Measurements from ENCODE around the gene CD82.

The CD82 gene

GRCh38 chr11:44580701-44581100 is 15.2 kb downstream of the CD82 start:
- H3K4me3 ChIP-seq (ENCODE audit: control insufficient read depth, low read depth, low read length): no peak overlapping the region
- no peak for DNase-seq (ENCODE audit: low read depth)
- TF ChIP-seq CTCF (IDR thresholded peaks at IDR 0.05; ENCODE audit: control insufficient read depth, insufficient read depth, low read depth, low read length, missing control alignments): no peak

GRCh38 chr11:44581246-44581645 is 15.8 kb downstream of the CD82 start:
- TF ChIP-seq CTCF (IDR thresholded peaks at IDR 0.05; ENCODE audit: control insufficient read depth, insufficient read depth, low read depth, low read length, missing control alignments): no peak
- DNase-seq (ENCODE audit: low read depth): no peak

GRCh38 chr11:44582641-44583352 is 17.3 kb downstream of the CD82 start:
- DNase-seq (ENCODE audit: low read depth): no peak
- no peak overlapping the region for H3K4me3 ChIP-seq (ENCODE audit: control insufficient read depth, low read depth, low read length)
- TF ChIP-seq CTCF (IDR thresholded peaks at IDR 0.05; ENCODE audit: control insufficient read depth, insufficient read depth, low read depth, low read length, missing control alignments): no peak

More at GRCh38 chr11:44581246-44581645, 15.8 kb downstream of the CD82 start:
- H3K4me3 ChIP-seq (ENCODE audit: control insufficient read depth, low read depth, low read length): no peak overlapping the region

GRCh38 chr11:44583353-44583669 is 17.8 kb downstream of the CD82 start:
- TF ChIP-seq CTCF (IDR thresholded peaks at IDR 0.05; ENCODE audit: control insufficient read depth, insufficient read depth, low read depth, low read length, missing control alignments): no peak
- no peak overlapping the region for H3K4me3 ChIP-seq (ENCODE audit: control insufficient read depth, low read depth, low read length)
- DNase-seq (ENCODE audit: low read depth): no peak

- H3K4me3 ChIP-seq (ENCODE audit: control insufficient read depth, low read depth, low read length): no peak overlapping the region
- no peak for DNase-seq (ENCODE audit: low read depth)
- no peak for TF ChIP-seq CTCF (IDR thresholded peaks at IDR 0.05; ENCODE audit: control insufficient read depth, insufficient read depth, low read depth, low read length, missing control alignments)
Measured at GRCh38 chr11:44585421-44585820, 20.0 kb downstream of the CD82 start.

DNA sequence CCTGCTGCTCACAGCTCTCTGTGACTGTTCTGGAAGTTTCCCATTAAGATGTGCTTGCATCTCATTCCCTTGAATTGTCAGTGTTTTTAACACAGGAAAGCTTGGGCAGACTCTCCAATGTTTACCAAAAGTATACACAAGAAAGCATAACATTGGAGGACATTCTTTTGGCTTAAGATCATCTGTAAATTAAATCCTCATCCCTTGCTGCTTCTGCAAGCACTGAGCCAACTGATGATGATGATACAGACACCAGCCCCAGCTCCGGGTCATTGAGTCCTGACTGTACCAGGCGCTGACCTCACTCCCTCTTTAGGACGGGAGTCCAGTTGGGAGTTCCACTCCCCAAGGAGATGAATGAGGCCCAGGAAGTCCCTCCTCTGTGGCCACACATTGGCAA is 23.8 kb downstream of the CD82 start:
- no peak overlapping the region for H3K4me3 ChIP-seq (ENCODE audit: control insufficient read depth, low read depth, low read length)
- TF ChIP-seq CTCF (IDR thresholded peaks at IDR 0.05; ENCODE audit: control insufficient read depth, insufficient read depth, low read depth, low read length, missing control alignments): no peak
- DNase-seq (ENCODE audit: low read depth): no peak
